ENCODE measurements around the gene BTAF1. TPM values are rescaled to one million over a fixed set of nuclear protein-coding genes. Genes with fewer than 3 reads are reported as not detected.
"Not testable (repeated sequence)": the region's sequence is repeated elsewhere in the genome, so short reads cannot be mapped to it uniquely, and the experiment has no call there.

The BTAF1 gene
- total RNA-seq, 1 donor from 2014 or later, result 74.7 TPM

DNA sequence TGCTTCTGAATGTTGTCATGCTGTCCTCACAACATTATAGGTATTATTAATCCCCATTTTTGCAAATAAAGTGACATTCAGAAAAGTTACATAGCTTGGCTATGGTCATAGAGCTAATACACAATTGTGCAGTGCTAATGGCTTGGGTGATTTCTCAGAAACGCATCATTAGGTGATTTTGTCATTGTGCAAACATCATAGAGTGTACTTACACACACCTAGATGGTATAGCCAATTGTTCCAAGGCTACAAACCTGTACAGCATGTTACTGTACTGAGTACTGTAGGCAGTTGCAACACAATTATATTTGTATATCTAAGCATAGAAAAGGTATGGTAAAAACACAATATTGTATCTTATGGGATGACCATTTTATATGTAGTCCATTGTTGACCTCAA is 91.0 kb downstream of the BTAF1 start:
- H3K4me1 Mint-ChIP-seq, result no peaks in the 10 kb centered on the region
- no peak overlapping the region for H3K4me3 Mint-ChIP-seq
- ATAC-seq (ENCODE audit: low read depth), result no peak
- DNase-seq, result no peak
- CTCF ChIA-PET, result no interaction called here
- no peak overlapping the region for H3K27ac Mint-ChIP-seq
- H3K27me3 Mint-ChIP-seq, result no peaks in the 10 kb centered on the region
- TF ChIP-seq, protein P1, sequence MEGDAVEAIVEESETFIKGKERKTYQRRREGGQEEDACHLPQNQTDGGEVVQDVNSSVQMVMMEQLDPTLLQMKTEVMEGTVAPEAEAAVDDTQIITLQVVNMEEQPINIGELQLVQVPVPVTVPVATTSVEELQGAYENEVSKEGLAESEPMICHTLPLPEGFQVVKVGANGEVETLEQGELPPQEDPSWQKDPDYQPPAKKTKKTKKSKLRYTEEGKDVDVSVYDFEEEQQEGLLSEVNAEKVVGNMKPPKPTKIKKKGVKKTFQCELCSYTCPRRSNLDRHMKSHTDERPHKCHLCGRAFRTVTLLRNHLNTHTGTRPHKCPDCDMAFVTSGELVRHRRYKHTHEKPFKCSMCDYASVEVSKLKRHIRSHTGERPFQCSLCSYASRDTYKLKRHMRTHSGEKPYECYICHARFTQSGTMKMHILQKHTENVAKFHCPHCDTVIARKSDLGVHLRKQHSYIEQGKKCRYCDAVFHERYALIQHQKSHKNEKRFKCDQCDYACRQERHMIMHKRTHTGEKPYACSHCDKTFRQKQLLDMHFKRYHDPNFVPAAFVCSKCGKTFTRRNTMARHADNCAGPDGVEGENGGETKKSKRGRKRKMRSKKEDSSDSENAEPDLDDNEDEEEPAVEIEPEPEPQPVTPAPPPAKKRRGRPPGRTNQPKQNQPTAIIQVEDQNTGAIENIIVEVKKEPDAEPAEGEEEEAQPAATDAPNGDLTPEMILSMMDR (IDR thresholded peaks at IDR 0.05), result no peak
- intact Hi-C loops (cut with micrococcal nuclease), result no loop called here
- no peaks in the 10 kb centered on the region for H3K9me3 Mint-ChIP-seq
- POLR2A ChIA-PET, result no interaction called here
- H3K36me3 Mint-ChIP-seq (ENCODE audit: low read depth), result peaks cover 78% of the 10 kb centered on the region

GRCh38 chr10:92024700-92025099 is 101.1 kb downstream of the BTAF1 start:
- Mint-ChIP-seq H3K27me3 (no peaks in the 10 kb centered on the region), H3K36me3 (ENCODE audit: low read depth) (peaks cover 83% of the 10 kb centered on the region), H3K4me1 (no peaks in the 10 kb centered on the region), H3K4me3 (no peak overlapping the region), H3K9me3 (no peaks in the 10 kb centered on the region), H3K27ac (no peak overlapping the region)
- CTCF ChIA-PET, result no interaction called here
- ATAC-seq (ENCODE audit: low read depth) (no peak), DNase-seq (no peak)
- POLR2A ChIA-PET, result no interaction called here
- intact Hi-C loops (cut with micrococcal nuclease), result no loop called here
- TF ChIP-seq, protein P1 (IDR thresholded peaks at IDR 0.05), result no peak

GRCh38 chr10:92025340-92025739 is 101.8 kb downstream of the BTAF1 start:
- POLR2A ChIA-PET; H3K4me1 Mint-ChIP-seq; H3K4me3 Mint-ChIP-seq; H3K27me3 Mint-ChIP-seq; H3K9me3 Mint-ChIP-seq; H3K27ac Mint-ChIP-seq; DNase-seq; intact Hi-C loops (cut with micrococcal nuclease); CTCF ChIA-PET; ATAC-seq (ENCODE audit: low read depth): not testable (repeated sequence)
- H3K36me3 Mint-ChIP-seq (ENCODE audit: low read depth), result peaks cover 82% of the 10 kb centered on the region

DNA sequence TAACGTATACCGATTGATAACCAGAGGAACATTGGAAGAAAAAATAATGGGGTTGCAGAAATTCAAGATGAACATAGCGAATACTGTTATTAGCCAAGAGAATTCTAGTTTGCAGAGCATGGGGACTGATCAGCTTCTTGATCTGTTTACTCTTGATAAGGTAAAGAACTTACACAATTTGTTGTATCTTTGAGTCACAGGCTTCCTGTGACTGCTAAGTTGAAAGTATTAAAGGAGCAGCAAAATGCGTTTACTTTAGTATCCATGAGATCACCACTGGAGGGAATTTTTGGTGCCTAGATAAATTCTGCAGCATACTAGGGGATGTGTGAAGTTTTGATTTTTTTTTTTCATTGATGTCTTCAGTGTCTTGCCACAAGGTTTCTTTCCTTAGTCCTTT is 103.6 kb downstream of the BTAF1 start:
- Mint-ChIP-seq H3K9me3 (no peaks in the 10 kb centered on the region), H3K27ac (no peak overlapping the region), H3K36me3 (ENCODE audit: low read depth) (peaks cover 82% of the 10 kb centered on the region), H3K27me3 (no peaks in the 10 kb centered on the region), H3K4me1 (no peaks in the 10 kb centered on the region), H3K4me3 (no peak overlapping the region)
- TF ChIP-seq, protein P1 (IDR thresholded peaks at IDR 0.05), result no peak
- ATAC-seq (ENCODE audit: low read depth) (no peak), DNase-seq (no peak)
- intact Hi-C loops (cut with micrococcal nuclease), result no loop called here
- POLR2A ChIA-PET, result no interaction called here
- CTCF ChIA-PET, result no interaction called here

DNA sequence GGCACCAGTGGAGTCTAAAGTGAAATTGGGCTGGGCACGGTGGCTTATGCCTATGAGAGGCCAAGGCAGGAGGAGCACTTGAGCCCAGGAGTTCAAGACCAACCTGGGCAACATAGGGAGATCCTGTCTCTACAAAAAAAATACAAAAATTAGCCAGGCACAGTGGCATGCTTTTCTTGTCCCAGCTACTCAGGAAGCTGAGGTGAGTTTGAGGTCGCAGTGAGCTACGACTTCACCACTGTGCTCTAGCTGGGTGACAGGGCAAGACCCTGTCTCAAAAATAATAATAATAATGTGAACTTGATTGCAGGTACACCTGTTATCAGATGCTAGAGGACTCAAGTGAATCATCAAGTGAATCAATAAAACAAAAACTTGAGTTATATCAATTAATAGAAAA is 108.0 kb downstream of the BTAF1 start:
- no peak overlapping the region for H3K4me3 Mint-ChIP-seq
- no peak for DNase-seq
- TF ChIP-seq, protein P1 (IDR thresholded peaks at IDR 0.05), result no peak
- intact Hi-C loops (cut with micrococcal nuclease), result no loop called here
- no peaks in the 10 kb centered on the region for H3K27me3 Mint-ChIP-seq
- ChIA-PET CTCF (no interaction called here), POLR2A (no interaction called here)
- no peak overlapping the region for H3K27ac Mint-ChIP-seq
- ATAC-seq (ENCODE audit: low read depth), result no peak
- H3K4me1 Mint-ChIP-seq, result no peaks in the 10 kb centered on the region
- H3K36me3 Mint-ChIP-seq (ENCODE audit: low read depth), result peaks cover 71% of the 10 kb centered on the region
- no peaks in the 10 kb centered on the region for H3K9me3 Mint-ChIP-seq

DNA sequence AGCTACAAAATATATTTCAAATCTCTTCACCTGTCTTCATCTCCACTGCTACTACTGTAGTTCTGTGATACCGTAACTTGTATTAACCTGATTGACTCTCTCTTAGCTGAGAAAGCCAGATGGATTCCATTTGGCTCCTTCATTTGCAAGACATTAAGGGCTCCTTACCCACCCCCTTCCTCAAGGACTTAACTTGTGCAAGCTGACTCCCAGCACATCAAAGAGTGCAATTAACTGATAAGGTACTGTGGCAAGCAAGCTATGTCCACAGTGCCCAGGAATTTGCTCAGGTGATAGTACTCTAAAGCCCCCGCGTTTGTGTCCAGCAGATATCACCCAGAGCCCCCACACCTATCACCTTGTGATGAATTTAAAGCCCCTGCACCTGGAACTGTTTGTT is 109.5 kb downstream of the BTAF1 start:
- H3K36me3 Mint-ChIP-seq (ENCODE audit: low read depth), result peaks cover 57% of the 10 kb centered on the region
- H3K4me1 Mint-ChIP-seq; H3K27ac Mint-ChIP-seq; ATAC-seq (ENCODE audit: low read depth); intact Hi-C loops (cut with micrococcal nuclease); H3K27me3 Mint-ChIP-seq; H3K9me3 Mint-ChIP-seq; POLR2A ChIA-PET; DNase-seq; CTCF ChIA-PET; H3K4me3 Mint-ChIP-seq: not testable (repeated sequence)

Data from activated B cell treated with CpG ODN at 0.5 μM for 24 hours (primary cell).